H1 (cell line): ENCODE results near the gene SPTSSA. TPM values are rescaled to one million over a fixed set of nuclear protein-coding genes. Genes with fewer than 3 reads are reported as not detected.

Experiments used
- CTCF ChIA-PET: fragments of 300-600 bp; sonication (Branson Sonifier 250); formaldehyde crosslinking; loops from one replicate; lab custom pipeline; 2021; ENCODE audit not compliant: partially characterized antibody; lab: Charles Lee
- POLR2A ChIA-PET: fragments of 300-600 bp; sonication (Branson Sonifier 250); formaldehyde crosslinking; loops from one replicate; lab custom pipeline; 2021; ENCODE audit warnings: inconsistent platforms; ENCODE audit not compliant: partially characterized antibody; lab: Charles Lee
- DNase-seq, 2 experiments: peaks; one replicate each; pipeline versions ENCODE4 v3.0.0 to v3.0.0-alpha.2; 2010 to 2022; ENCODE audit warnings: low spot score in 2 of 2, low read depth in 1 of 2, mixed read lengths in 1 of 2
- FAIRE-seq: peaks from 2 replicates; lab custom pipeline; 2011; peaks lifted over from hg19 to GRCh38; lab: Jason Lieb, UNC
- H2AFZ ChIP-seq: 2 replicates; pipeline ENCODE4 v1.8.1; 2012; ENCODE audit warnings: low read length, inconsistent platforms
- H2AK5ac ChIP-seq: 2 replicates; pipeline ENCODE4 v1.6.1; 2013; ENCODE audit warnings: low read depth, low read length
- H2BK120ac ChIP-seq: replicated peaks from 2 replicates; pipeline ENCODE3; 2013; ENCODE audit warnings: low read depth, low read length, inconsistent platforms
- H2BK12ac ChIP-seq: 2 replicates; pipeline ENCODE4 v1.6.1; 2013; ENCODE audit warnings: low read depth, low read length
- H2BK15ac ChIP-seq: 2 replicates; pipeline ENCODE4 v1.6.1; 2013; ENCODE audit warnings: low read length
- H2BK20ac ChIP-seq: 2 replicates; pipeline ENCODE4 v1.6.1; 2013; ENCODE audit warnings: low read length
- H2BK5ac ChIP-seq: 2 replicates; pipeline ENCODE4 v1.6.1; 2013; ENCODE audit warnings: low read depth, low read length
- H3K14ac ChIP-seq: 2 replicates; pipeline ENCODE4 v1.6.1; 2013; ENCODE audit warnings: inconsistent platforms; ENCODE audit not compliant: insufficient read length
- H3K18ac ChIP-seq: 2 replicates; pipeline ENCODE4 v1.6.1; 2013; ENCODE audit warnings: low read length; ENCODE audit errors: extremely low read depth
- H3K23ac ChIP-seq: 2 replicates; pipeline ENCODE4 v1.6.1; 2013; ENCODE audit warnings: inconsistent platforms; ENCODE audit not compliant: insufficient read length
- H3K23me2 ChIP-seq: 2 replicates; pipeline ENCODE4 v1.6.1; 2013; ENCODE audit warnings: low read depth, low read length
- H3K27ac ChIP-seq: 2 replicates; pipeline ENCODE4 v1.6.1; 2011; ENCODE audit warnings: low read depth, low read length, inconsistent platforms
- H3K27me3 ChIP-seq, 4 experiments: replicated peaks in 1 of 4; 1 replicate in 1 of 4; 2 replicates in 3 of 4; pipeline versions ENCODE4 v1.6.1 to v1.8.1; 2011 to 2013; ENCODE audit warnings: low read length in 3 of 4, mild to moderate bottlenecking in 3 of 4, inconsistent platforms in 2 of 4, mixed read lengths in 2 of 4, moderate library complexity in 1 of 4; ENCODE audit not compliant: control insufficient read depth in 3 of 4, insufficient read depth in 3 of 4; ENCODE audit errors: extremely low read depth in 1 of 4
- H3K36me3 ChIP-seq, 4 experiments: 2 replicates each; pipeline versions ENCODE4 v1.6.1 to v1.8.1; 2011 to 2013; ENCODE audit warnings: mild to moderate bottlenecking in 4 of 4, low read length in 3 of 4, moderate library complexity in 2 of 4, control low read depth in 1 of 4, inconsistent platforms in 1 of 4; ENCODE audit not compliant: insufficient read depth in 4 of 4, control insufficient read depth in 2 of 4
- H3K4ac ChIP-seq: replicated peaks from 2 replicates; pipeline ENCODE3; 2013; ENCODE audit warnings: low read length, low read depth, mixed read lengths, inconsistent platforms; ENCODE audit not compliant: insufficient read length
- H3K4me1 ChIP-seq, 4 experiments: replicated peaks in 1 of 4; 1 replicate in 1 of 4; 2 replicates in 3 of 4; pipeline versions ENCODE4 v1.6.1 to v1.8.1; 2011 to 2013; ENCODE audit warnings: low read length in 3 of 4, inconsistent platforms in 2 of 4, mixed read lengths in 1 of 4; ENCODE audit not compliant: insufficient read depth in 4 of 4, control insufficient read depth in 3 of 4
- H3K4me2 ChIP-seq, 2 experiments: 2 replicates each; pipeline versions ENCODE4 v1.6.1 to v1.8.1; 2011 to 2013; ENCODE audit warnings: low read depth in 2 of 2, low read length in 2 of 2, control low read depth in 1 of 2, inconsistent platforms in 1 of 2, mild to moderate bottlenecking in 1 of 2; ENCODE audit not compliant: insufficient read depth in 1 of 2
- H3K4me3 ChIP-seq, 4 experiments: fragments of 200-600, 300-600 bp in 1 of 4; sonication (generic), shearing (Covaris generic), sonication (Bioruptor Twin) in 1 of 4; 2 replicates each; pipeline versions ENCODE4 v1.5.1 to v1.8.1; 2011 to 2016; ENCODE audit warnings: low read length in 4 of 4, low read depth in 3 of 4, control low read depth in 2 of 4, inconsistent platforms in 2 of 4, mild to moderate bottlenecking in 2 of 4, mixed read lengths in 1 of 4, moderate library complexity in 1 of 4; ENCODE audit not compliant: insufficient read depth in 2 of 4; ENCODE audit errors: extremely low read depth in 1 of 4
- H3K56ac ChIP-seq: replicated peaks from 2 replicates; pipeline ENCODE3; 2013; ENCODE audit warnings: low read depth, mild to moderate bottlenecking, mixed read lengths, low read length, inconsistent platforms; ENCODE audit not compliant: insufficient read length
- H3K79me1 ChIP-seq: 2 replicates; pipeline ENCODE4 v1.6.1; 2013; ENCODE audit warnings: low read depth, low read length, control low read depth
- H3K79me2 ChIP-seq, 2 experiments: 2 replicates each; pipeline versions ENCODE4 v1.6.1 to v1.8.1; 2012 to 2013; ENCODE audit warnings: low read length in 2 of 2, mild to moderate bottlenecking in 2 of 2, inconsistent platforms in 1 of 2; ENCODE audit not compliant: insufficient read depth in 2 of 2, control insufficient read depth in 1 of 2
- H3K9ac ChIP-seq, 4 experiments: replicated peaks in 1 of 4; 1 replicate in 1 of 4; 2 replicates in 3 of 4; pipeline versions ENCODE4 v1.6.1 to v1.8.1; 2011 to 2013; ENCODE audit warnings: low read depth in 3 of 4, low read length in 3 of 4, control low read depth in 2 of 4, mild to moderate bottlenecking in 2 of 4, moderate library complexity in 2 of 4, inconsistent platforms in 1 of 4; ENCODE audit errors: extremely low read depth in 1 of 4
- H3K9me3 ChIP-seq, 2 experiments: 2 replicates each; pipeline versions ENCODE4 v1.6.1 to v1.8.1; 2012 to 2013; ENCODE audit warnings: mild to moderate bottlenecking in 2 of 2, moderate library complexity in 2 of 2, control low read depth in 1 of 2, inconsistent platforms in 1 of 2, low read depth in 1 of 2, low read length in 1 of 2, mixed read lengths in 1 of 2; ENCODE audit not compliant: insufficient read depth in 2 of 2
- H4K20me1 ChIP-seq, 2 experiments: replicated peaks in 1 of 2; 2 replicates each; pipeline versions ENCODE3 to v1.8.1; 2011 to 2013; ENCODE audit warnings: inconsistent platforms in 2 of 2, low read length in 2 of 2, mild to moderate bottlenecking in 1 of 2; ENCODE audit not compliant: insufficient read depth in 2 of 2, control insufficient read depth in 1 of 2
- H4K5ac ChIP-seq: 2 replicates; pipeline ENCODE4 v1.6.1; 2013; ENCODE audit warnings: low read length, low read depth, mixed read lengths, inconsistent platforms; ENCODE audit not compliant: insufficient read length
- H4K8ac ChIP-seq: 2 replicates; pipeline ENCODE4 v1.8.0; 2013; ENCODE audit warnings: mild to moderate bottlenecking, moderate library complexity, low read length, inconsistent platforms; ENCODE audit not compliant: insufficient read depth; ENCODE audit errors: extremely low read depth
- H4K91ac ChIP-seq: replicated peaks from 2 replicates; pipeline ENCODE3; 2013; ENCODE audit warnings: low read length, mixed read lengths, inconsistent platforms; ENCODE audit not compliant: insufficient read length
- BCL11A ChIP-seq, 2 experiments: IDR thresholded peaks; one replicate each; pipeline ENCODE4 v1.6.1; 2011; ENCODE audit warnings: low read depth in 2 of 2, low read length in 2 of 2, mild to moderate bottlenecking in 2 of 2
- CBX8 ChIP-seq: fragments of 300-800, 300-1000 bp; sonication (generic); IDR thresholded peaks from 2 replicates; pipeline ENCODE4 v1.7.1; 2016; ENCODE audit warnings: low read depth, low read length, borderline replicate concordance
- CHD1 ChIP-seq: IDR thresholded peaks from 2 replicates; pipeline ENCODE4 v1.6.1; 2012; ENCODE audit warnings: low read depth, low read length, improper control_type of control experiment
- CTBP2 ChIP-seq: IDR thresholded peaks from 2 replicates; pipeline ENCODE4 v1.7.0; 2011; ENCODE audit warnings: borderline replicate concordance, mild to moderate bottlenecking, moderate library complexity, mixed read lengths, low read length; ENCODE audit not compliant: insufficient read depth, insufficient read length
- CTCF ChIP-seq, 3 experiments: IDR thresholded peaks; 1 replicate in 2 of 3; 2 replicates in 1 of 3; pipeline versions ENCODE4 v1.5.1 to v1.6.1; 2011; ENCODE audit warnings: low read length in 3 of 3, mild to moderate bottlenecking in 3 of 3, inconsistent platforms in 2 of 3, low read depth in 1 of 3, moderate library complexity in 1 of 3; ENCODE audit not compliant: insufficient read depth in 1 of 3; ENCODE audit errors: control extremely low read depth in 1 of 3
- FOSL1 ChIP-seq: IDR thresholded peaks from 2 replicates; pipeline ENCODE4 v1.6.1; 2011; ENCODE audit warnings: mild to moderate bottlenecking, low read depth, low read length, moderate library complexity; ENCODE audit not compliant: insufficient read depth
- RBBP5 ChIP-seq: IDR thresholded peaks from 2 replicates; pipeline ENCODE4 v1.7.1; 2012; ENCODE audit warnings: low read depth, mild to moderate bottlenecking, inconsistent platforms, low read length, moderate library complexity, borderline replicate concordance
- RNF2 ChIP-seq: fragments of 200-900, 300-1000 bp; sonication (generic); IDR thresholded peaks from 2 replicates; pipeline ENCODE4 v1.7.1; 2016; ENCODE audit warnings: borderline replicate concordance, low read depth, mild to moderate bottlenecking, antibody characterized with exemption, low read length; ENCODE audit not compliant: poor library complexity, severe bottlenecking; ENCODE audit errors: missing control alignments
- SRF ChIP-seq: IDR thresholded peaks from 2 replicates; pipeline ENCODE4 v1.6.1; 2011; ENCODE audit warnings: mild to moderate bottlenecking, low read depth, low read length, moderate library complexity
- TBP ChIP-seq: IDR thresholded peaks from 2 replicates; pipeline ENCODE4 v1.6.1; 2011; ENCODE audit warnings: low read depth, low read length, improper control_type of control experiment
- WGBS, 2 experiments: shearing (Covaris generic) in 1 of 2; methylation state at CpG; one replicate each; pipeline versions ENCODE4 v1.1.6 to v1.1.7; 2013 to 2015; ENCODE audit warnings: low lambda C conversion rate in 2 of 2, mixed read lengths in 2 of 2, inconsistent platforms in 1 of 2, low coverage in 1 of 2, missing lambda C conversion rate in 1 of 2; ENCODE audit not compliant: insufficient replicate concordance in 2 of 2, insufficient coverage in 1 of 2, insufficient read length in 1 of 2; ENCODE audit errors: extremely low coverage in 1 of 2, missing lambda C conversion rate in 1 of 2; 5-methylcytosine and 5-hydroxymethylcytosine counted together
- polyA plus RNA-seq, 7 experiments: library from polyadenylated mRNA; depleted of rRNA in 3 of 7; stranded (reverse) in 5 of 7; unstranded in 2 of 7; fragments of >200 nt in 5 of 7; fragments of 200-250 nt in 2 of 7; gene quantifications; 1 replicate in 5 of 7; 2 replicates in 1 of 7; 4 replicates in 1 of 7; pipeline versions ENCODE4 v1.2.1 to v1.2.3, GENCODE V29; 2011 to 2013; ENCODE audit warnings: missing spikeins in 2 of 7, mixed read lengths in 2 of 7
- total RNA-seq: library from RNA; stranded (reverse); fragmentation: NEBNext Ultra II Directional; extraction: Animal tissue kit (Norgen Biotek cat#: 25700); gene quantifications from 2 replicates; pipeline ENCODE4 v1.2.1, GENCODE V29; 2021

SPTSSA gene
- total and polyA plus RNA-seq, 2 of the 8 experiments (the other 6 are each of a cell fraction or from before 2014, with no cell fraction given), result 24.9 to 28.5 TPM

DNA sequence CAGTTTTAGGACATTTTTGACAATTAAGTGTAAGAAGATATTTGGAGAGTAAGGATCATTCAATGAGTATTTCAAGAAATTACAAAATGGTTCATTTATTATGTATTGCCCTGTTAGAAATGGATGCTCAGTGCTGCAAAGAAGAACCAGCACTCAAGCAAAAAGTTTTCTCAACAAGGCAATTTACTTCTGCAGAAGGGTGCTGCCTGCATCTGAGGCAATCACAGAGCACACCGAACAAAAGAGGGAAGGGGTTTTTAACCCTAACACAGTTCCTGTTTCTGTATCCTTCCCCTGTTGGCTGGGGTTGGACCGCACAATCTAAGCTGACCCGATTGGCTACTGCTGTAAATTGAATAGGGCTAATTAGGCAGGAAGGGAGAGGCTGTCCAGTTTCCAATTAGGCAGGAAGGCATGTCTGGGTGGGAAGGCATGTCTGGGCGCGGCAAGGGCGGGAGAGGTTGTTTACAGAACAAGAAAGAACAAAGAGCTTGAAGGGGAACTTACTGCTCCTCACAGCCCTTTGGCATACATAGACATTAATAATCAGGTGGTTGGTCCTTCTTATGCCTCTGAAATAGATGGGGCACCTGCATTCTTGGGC, 41.4 kb downstream of the SPTSSA start:
- no peak overlapping the region for H3K4me2 ChIP-seq
- no peaks in the 10 kb centered on the region for H3K36me3 ChIP-seq
- CTCF ChIA-PET, result interaction anchor here (0.6 kb wide), 1 partner anchor 652 kb away, joined by 3 read pairs; no protein-coding TSS in a partner anchor
- no peaks in the 10 kb centered on the region for H3K79me1 ChIP-seq
- no peak overlapping the region for H3K56ac ChIP-seq
- H3K9me3 ChIP-seq, result no peaks in the 10 kb centered on the region
- no peak overlapping the region for H3K4ac ChIP-seq
- H4K91ac ChIP-seq, result no peak overlapping the region
- no peaks in the 10 kb centered on the region for H3K27me3 ChIP-seq
- DNase-seq (no peak), FAIRE-seq (no peak)
- no peaks in the 10 kb centered on the region for H4K20me1 ChIP-seq
- H3K27ac ChIP-seq, result no peak overlapping the region
- H2BK120ac ChIP-seq, result no peak overlapping the region
- POLR2A ChIA-PET, result interaction anchor here (1.2 kb wide), 1 partner anchor 19 kb away, joined by 3 read pairs; no protein-coding TSS in a partner anchor
- no peak overlapping the region for H2BK12ac ChIP-seq
- H3K23me2 ChIP-seq, result no peaks in the 10 kb centered on the region
- H2BK15ac ChIP-seq, result no peak overlapping the region
- H3K9ac ChIP-seq, result no peak overlapping the region
- H2AK5ac ChIP-seq, result no peak overlapping the region
- peak overlapping the region; percentile 14; the same call in 1 of the 2 replicates for H2BK5ac ChIP-seq
- H3K79me2 ChIP-seq, result no peaks in the 10 kb centered on the region
- H3K14ac ChIP-seq, result no peak overlapping the region
- no peak overlapping the region for H3K23ac ChIP-seq
- no peak overlapping the region for H4K5ac ChIP-seq
- no peak overlapping the region for H4K8ac ChIP-seq
- H3K4me3 ChIP-seq, result no peak overlapping the region
- no peaks in the 10 kb centered on the region for H3K4me1 ChIP-seq
- WGBS, 2 experiments, result 86% methylated on average over 6 of the region's 6 CpGs; no CpG with 5 or more reads in 1 of the 2 experiments
- H2BK20ac ChIP-seq, result no peak overlapping the region
- H2AFZ ChIP-seq, result peak overlapping the region; percentile 89
- H3K18ac ChIP-seq, result no peak overlapping the region
- TF ChIP-seq CTCF (IDR thresholded peaks at IDR 0.05; ENCODE audit: control extremely low read depth in 1 of 3, insufficient read depth in 1 of 3, low read depth in 1 of 3, low read length in 3 of 3) (no peak), SRF (no peak), RBBP5 (no peak), TBP (no peak), FOSL1 (no peak), BCL11A (IDR thresholded peaks at IDR 0.05; ENCODE audit: low read depth in 2 of 2, low read length in 2 of 2) (no peak), RNF2 (no peak), CTBP2 (no peak), CHD1 (no peak), CBX8 (no peak)
